ENCODE data around the gene THUMPD1.
"Not testable (repeated sequence)": the region's sequence is repeated elsewhere in the genome, so short reads cannot be mapped to it uniquely, and the experiment has no call there.

THUMPD1 gene

DNA sequence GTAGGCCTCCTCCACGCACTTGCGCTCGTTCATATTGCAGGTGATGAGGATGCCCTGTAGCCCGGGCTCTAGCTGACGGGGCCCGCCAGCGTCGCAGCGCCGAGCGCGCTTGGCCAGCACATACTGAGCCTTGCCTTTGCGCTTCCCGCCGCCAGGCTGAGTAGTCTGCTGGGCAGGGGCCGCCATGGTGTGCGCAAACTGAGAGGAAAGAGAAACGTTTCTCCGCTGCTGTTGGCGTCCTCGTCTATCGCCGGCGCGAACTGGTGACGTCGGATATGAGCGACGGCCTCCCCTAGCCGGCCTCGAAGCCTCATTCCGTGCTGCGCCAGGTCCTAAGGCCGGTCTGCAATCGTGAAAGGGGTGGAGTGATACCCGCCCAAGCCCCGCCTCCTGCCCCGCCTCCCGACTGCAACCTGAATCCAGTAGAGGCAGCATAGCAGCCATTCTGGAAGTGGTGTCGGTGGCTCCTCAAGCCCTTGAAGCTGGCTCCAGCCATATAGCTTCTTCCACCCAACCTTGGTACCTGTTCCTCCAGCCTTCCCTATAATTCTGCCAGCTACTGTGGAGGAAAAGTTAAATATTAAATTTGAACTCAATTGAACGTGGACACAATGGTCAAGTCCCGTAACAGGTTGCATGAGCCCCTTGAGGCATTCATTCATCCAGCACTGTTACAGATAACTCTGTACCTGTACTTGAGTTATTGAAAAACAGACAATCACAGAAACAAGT lies at the start of gene THUMPD1:
THUMPD1 (minus strand) TSS at position 265 of the 732 bp plus-strand sequence; CDS start at position 186, 79 bp downstream.
- DNase-seq, result peak; percentile 99

DNA sequence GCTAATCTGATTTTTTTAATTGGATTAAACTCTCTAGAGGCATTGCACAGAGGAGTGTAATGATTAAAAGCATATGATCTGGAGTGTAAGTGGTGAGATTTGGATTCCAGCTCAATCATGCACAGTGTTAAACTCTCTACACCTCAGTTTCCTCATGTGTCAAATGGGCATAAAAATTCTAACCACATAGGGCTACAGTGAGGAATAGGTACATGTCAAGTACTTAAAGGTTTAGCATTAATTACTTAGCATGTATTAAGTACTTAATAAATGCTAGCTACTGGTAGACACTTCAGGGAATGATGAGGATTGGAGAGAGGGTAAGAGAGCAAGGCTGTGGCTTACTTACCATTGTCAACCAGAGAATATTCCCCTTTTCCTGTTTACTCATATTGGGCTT lies 47.5 kb upstream of the THUMPD1 start:
- DNase-seq, result no peak

DNA sequence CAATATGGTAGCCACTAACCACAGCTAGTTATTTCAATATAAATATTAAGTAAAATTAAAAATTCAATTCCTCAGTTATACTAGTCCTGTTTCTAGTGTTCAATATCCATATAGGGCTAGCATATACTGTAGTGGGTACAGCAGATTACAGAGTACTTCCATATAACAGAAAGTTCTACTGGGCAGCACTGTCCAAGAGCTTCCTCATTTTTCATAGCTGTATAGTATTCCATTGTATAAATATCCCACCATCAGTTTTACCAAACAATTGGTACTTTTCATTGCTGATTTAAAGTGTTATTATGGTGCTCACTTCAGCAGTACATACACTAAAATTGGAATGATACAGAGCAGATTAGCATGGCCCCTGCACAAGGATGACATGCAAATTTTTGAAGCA lies 42.6 kb upstream of the THUMPD1 start:
- DNase-seq, result no peak

- DNase-seq, result no peak
Observed at GRCh38 chr16:20782470-20782869, 40.9 kb upstream of the THUMPD1 start.

GRCh38 chr16:20781697-20782096 lies 40.1 kb upstream of the THUMPD1 start:
- DNase-seq, result no peak

DNA sequence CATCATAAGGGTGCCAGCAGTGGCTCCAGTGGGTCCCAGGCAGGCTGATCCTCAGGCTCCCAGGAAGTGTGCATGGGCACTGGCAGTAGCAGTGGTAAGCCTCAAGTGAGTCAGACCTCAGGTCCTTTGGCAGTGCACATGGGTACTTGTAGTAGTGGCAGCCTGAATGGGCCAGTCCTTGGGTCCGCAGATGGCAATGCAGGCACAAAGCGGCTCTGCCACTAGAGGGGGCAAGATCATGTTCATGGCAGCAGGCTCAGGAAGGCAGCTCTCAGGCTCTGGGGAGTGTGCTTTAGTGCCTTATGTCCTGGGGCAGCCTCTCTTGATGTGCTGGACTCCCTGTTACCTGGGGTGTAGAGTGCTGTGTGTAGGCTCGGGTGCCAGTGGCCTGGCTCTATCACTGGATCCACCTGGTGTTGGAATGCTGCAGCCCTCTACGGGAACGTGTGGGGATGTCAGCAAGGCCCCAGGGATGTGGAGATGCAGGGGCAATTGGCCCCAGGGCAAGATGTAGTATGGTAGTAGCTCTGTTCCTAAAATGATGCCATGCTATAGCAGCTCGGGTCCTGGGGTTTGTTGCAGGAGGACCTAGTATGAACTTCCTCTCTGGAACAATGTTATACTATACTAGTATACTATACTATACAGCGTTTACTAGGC lies 33.2 kb upstream of the THUMPD1 start:
- peak; percentile 64 for DNase-seq

- no peak for DNase-seq
Observed at GRCh38 chr16:20773679-20774078, 32.1 kb upstream of the THUMPD1 start.

- DNase-seq, result no peak
Observed at GRCh38 chr16:20768818-20769217, 27.2 kb upstream of the THUMPD1 start.

DNA sequence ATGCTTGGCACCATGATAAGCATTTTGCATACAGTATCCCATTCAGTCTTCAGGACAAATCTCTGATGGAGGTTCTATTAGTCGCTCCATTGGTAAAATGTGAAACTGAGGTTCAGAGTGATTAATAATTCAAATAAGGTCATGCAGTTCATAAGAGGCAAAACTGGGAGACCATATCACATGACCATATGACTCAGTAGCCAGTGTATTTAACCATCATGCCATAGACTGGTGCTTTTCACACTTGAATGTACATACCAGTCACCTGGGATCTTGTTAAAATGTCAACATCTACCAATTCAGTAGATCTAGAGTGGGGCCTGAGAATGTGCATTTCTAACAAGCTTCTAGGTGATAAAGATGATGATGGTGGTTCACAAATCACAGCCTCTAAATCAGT lies 26.5 kb upstream of the THUMPD1 start:
- no peak for DNase-seq

DNA sequence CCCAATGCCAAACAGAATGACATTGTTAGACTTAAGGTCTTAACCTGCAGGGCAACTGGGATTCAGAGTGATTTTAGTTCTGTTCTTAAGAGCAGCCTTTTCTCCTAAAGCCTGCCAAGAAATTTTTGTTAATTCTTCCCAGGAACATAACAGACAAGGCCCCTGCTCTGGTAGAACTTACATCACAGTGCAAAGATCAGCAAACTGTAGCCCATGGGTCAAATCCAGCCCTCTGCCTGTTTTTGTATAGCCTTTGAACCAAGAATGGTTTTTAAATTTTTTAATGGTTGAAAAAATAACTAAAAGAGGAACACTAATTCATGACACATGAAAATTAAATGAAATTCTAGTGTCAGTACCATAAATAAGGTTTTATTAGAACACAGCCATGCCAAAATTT lies 26.0 kb upstream of the THUMPD1 start:
- DNase-seq, result no peak

GRCh38 chr16:20766294-20766693 lies 24.7 kb upstream of the THUMPD1 start:
- no peak for DNase-seq

GRCh38 chr16:20765732-20766131 lies 24.1 kb upstream of the THUMPD1 start:
- DNase-seq, result no peak

GRCh38 chr16:20764448-20764847 lies 22.8 kb upstream of the THUMPD1 start:
- DNase-seq, result not testable (repeated sequence)

- DNase-seq, result peak; percentile 67
Observed at GRCh38 chr16:20763461-20764232, 22.0 kb upstream of the THUMPD1 start, which contains the start of gene ACSM3. TSS of gene ACSM3 (plus strand) at chr16:20764014. CDS start at chr16:20770035, 6,021 bp downstream.

- no peak for DNase-seq
Observed at GRCh38 chr16:20762404-20763123, 20.9 kb upstream of the THUMPD1 start.

DNA sequence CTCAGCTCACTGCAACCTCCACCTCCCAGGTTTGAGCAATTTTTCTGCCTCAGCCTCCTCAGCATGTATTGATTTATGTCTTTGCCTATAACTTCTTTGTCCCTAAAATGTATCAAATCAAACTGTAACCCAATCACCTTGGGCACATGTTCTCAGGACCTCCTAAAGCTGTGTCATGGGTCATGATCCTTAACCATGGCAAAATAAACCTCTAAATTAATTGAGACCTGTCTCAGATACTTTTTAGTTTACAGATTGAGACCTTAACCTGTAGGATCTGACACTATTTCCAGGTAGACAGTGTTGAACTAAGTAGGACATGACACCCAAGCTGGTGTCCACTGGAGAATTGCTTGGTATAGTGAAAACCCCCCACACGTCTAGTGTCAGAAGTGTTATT lies 19.6 kb upstream of the THUMPD1 start:
- no peak for DNase-seq

DNA sequence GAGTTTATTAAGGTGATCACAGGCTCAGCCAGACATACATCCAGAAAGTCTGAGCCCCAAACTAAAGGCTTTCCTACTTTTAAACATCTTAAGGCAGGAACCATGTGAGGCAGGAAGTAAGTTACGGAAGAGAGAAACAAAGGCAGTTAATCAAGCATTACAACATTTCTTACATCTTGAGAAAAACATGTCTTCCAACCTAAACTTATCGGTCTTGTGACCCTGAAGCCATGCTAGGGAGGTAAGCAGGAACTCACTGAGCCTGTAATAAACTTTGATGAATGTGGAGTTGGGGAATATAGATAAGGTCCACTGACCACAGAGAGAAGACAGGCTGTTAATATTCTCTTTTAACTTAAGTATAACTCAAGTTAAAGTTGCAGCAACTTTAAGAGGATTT lies 18.7 kb upstream of the THUMPD1 start:
- DNase-seq, result no peak

- not testable (repeated sequence) for DNase-seq
Observed at GRCh38 chr16:20755799-20756198, 14.2 kb upstream of the THUMPD1 start.

- no peak for DNase-seq
Observed at GRCh38 chr16:20755238-20755637, 13.6 kb upstream of the THUMPD1 start.

GRCh38 chr16:20753727-20754126 lies 12.1 kb upstream of the THUMPD1 start:
- DNase-seq, result no peak

DNA sequence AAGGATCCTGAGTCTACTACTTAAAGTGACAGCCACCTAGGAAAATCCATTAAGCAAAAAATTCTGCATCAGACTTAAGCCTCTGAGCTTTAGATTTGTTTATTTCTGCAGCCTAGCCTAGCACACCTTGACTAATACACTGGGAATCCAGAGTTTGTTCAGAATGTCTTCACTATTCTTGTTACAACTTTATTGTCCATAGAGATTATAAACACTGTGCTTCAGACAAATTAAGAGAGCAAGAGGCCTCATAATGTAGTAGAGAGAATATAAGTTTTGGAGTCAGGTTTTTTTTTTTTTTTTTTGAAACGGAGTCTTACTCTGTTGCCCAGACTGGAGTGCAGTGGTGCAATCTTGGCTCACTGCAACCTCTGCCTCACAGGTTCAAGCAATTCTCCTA lies 8.9 kb upstream of the THUMPD1 start:
- DNase-seq, result no peak

DNA sequence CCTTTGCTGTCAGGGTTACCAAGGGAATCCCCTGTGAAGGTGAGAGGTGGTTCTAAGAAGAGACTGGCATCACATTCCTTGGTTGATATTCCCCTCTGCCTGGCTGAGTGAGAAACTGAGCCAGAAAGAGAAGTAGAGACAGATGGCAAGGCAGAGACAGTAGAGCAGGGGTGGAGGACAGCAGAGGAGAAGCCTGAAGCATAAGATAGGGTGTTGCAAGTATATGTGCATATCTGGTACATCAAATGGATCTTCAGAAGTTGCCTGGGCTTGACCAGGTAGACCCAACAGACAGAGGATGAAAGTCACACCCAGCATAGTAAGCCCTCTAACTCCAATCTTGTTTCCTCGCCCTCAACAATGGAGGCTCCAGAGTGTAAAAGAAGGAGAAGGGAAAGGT lies 7.9 kb upstream of the THUMPD1 start:
- DNase-seq, result no peak
